GM18951 (cell line): ENCODE measurements around the gene FIGNL2.
"Not testable (repeated sequence)": the region's sequence is repeated elsewhere in the genome, so short reads cannot be mapped to it uniquely, and the experiment has no call there.

ENCODE experiments used
- POLR2A ChIP-seq: IDR thresholded peaks from 4 replicates; pipeline ENCODE4 v1.6.1; 2011; ENCODE audit warnings: mild to moderate bottlenecking; ENCODE audit not compliant: insufficient read length, insufficient read depth; ENCODE audit errors: extremely low read depth
- in situ Hi-C: fragments of 300-500 bp; cut with MboI; formaldehyde crosslinking; loops from one replicate; pipeline ENCODE4 v1.12.0; 2022; ENCODE audit warnings: low sequenced_read_pairs, mixed read lengths, inconsistent platforms; ENCODE audit not compliant: unreplicated experiment

FIGNL2 gene

DNA sequence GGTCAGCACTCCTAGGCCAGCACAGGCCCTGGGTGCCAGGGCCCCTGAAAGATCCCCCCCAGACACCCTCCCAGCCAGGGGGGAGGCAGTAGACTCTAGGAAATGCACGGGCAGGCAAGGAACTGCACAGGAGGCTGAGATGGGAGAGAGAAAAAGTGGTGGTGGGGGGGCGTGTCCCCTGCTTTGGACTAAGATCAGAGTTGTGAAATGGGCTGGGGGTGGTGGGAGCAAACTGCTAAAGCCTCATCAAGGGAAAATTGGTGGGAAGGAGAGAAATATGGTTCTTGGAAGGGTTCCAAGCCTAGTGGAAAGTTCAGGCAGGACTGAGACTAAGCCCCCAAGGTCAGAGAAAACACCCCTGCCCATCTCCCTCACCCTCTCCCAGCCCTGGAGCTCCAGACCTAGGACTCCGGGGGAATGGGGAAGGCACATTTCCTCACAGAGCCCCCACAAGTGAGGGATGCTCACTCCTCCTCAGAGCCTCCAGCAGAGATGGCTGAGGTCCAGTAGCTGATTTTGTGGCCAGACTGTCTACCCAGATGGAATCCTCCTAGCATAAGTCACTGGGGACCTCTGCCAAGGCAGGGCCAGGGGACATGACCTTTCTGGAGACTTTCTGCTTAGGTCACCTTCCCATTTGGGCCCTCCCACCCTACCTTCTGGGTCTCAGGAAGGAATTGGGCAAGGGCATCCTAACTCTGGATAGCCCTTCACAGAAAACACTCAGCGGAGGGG, 29.8 kb downstream of the FIGNL2 start:
- TF ChIP-seq POLR2A = no peak
- in situ Hi-C loops = no loop called here

DNA sequence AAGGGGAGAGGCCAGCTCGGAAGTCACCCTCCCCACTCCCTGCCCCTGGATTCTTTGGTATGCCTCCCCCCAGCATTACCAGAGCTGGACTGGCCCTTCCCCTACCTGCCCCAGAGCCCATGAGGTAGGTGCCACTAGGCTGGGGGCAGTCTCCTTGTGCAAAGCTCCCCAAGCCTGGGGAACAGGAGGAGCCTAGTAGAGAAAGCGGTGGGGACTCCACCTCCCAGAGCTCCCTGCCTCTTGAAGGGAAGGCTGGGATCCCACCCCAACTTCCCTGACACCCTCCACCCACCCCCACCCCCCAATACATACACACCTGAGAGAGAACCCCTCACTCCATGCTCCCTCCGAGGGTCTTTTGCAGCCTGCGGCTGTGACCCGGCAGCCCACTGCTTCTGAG, 30.4 kb downstream of the FIGNL2 start:
- no peak for TF ChIP-seq POLR2A
- in situ Hi-C loops = no loop called here

DNA sequence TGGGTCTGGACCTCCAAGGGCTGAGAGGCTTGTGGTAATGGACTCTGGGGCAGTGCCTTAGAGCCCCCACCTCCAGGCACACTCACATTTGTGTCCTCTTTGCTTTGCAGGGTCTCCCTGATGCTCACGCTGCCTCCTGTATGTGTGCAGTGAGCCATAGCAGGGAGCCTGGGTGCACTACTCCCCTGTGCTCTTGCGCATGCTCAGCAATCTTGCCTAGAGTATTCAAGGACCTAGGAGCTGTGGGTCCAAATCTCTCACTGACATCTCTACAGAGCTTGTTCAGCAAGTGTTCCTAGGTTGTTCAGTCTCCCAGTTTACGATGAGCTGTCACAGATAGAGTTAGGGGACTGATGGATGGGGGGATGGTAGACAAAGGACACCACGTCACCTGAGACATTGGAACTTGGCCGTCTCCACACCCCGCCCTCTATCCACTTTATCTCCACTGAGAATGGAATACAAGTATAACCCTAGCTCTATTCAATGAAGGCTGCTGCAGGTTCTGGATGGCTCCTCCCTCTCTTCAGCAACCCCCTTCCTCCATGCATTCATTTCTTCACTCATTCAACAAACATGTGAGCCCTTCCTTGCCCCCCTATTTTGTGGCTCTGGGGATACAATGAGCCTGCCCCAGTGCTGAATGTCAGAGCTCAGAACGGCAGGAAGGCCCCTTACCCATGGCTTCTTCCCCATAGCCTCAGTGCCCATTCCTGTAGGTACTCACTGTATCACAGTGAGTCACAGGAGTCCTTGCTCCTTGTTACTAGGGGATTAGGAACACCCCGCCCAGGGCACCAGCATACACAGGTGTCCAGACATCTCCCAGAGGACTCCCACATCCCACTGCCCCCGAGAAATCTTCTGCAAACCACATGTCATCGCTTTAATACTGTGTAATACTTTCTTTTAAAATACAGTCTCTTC, 31.2 kb downstream of the FIGNL2 start:
- in situ Hi-C loops = no loop called here
- no peak for TF ChIP-seq POLR2A

DNA sequence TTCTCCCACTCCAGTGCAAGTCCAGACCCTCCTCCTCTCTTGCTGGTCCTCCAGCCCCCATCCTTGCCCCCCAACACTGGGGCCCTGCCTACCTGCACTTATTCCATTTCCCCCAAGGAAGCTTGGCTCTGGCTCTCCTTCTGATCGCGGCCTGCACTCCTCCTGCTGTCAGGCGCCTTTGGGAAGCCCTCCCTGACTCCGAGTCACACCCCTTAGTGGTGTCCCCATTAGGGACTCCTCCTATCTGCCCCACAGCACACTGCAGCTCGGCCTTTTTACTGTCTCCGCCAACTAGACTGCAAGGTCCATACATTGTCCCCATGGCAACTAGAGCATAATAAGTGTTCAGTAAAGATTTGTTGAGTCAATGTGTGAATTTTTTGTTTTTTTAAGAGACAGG, 32.9 kb downstream of the FIGNL2 start:
- TF ChIP-seq POLR2A = no peak
- in situ Hi-C loops = no loop called here

DNA sequence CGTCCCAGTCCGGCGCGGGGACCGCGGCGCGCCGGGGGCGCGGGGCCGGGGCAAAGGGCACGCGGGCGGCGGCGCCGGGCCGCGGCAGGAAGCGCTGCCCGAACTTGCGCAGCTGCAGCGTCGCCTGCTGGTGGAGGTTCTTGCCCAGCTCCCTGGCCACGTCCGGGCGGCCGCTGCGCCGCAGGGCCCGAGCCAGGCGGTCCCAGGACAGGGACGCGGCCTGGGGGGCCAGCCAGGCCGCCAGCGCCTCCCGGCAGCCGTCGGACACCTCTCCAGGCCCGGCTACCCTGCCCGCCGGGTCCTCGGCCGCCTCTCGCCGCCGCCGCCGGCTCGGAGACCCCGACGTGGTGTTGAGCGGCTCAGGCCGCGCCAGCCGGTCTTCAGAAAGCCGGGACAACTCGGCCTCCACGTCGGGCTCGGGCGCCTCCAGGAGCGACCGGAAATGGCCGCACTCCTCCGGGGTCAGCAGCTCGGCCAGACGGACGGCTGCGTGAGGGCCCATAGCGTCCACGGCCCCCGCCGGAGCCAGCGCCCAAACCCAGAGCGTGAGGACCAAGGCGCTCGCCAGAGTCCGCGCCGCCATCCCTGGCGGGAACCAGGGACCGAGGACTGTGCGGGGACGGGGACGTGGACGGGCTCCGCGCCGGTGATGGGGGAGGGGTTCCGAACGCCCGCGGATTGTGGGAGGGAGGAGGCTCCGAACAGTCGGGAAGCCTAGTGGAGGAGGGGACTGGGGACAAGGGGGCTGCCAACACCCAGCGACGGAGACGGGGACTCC, 34.0 kb downstream of the FIGNL2 start:
- in situ Hi-C loops = no loop called here
- no peak for TF ChIP-seq POLR2A

DNA sequence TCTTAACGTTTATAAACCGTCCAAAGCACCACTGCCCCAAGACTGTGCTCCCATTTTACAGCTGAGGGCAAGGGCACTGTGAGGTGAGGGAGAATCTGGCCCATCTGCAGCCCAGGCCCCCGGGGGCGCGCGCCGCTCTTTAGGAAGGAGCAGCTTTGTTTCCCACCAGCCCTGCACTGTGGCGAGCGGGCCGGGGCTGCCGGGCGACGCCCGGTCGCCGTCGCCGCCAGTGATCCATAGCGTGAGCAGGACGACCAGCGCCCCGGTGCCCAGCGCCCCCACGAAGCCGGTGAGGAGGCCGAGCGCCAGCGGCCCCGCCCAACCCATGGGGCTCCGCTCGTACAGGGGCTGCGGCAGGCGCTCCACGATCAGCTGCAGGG, 34.6 kb downstream of the FIGNL2 start:
- in situ Hi-C loops = no loop called here
- no peak for TF ChIP-seq POLR2A

DNA sequence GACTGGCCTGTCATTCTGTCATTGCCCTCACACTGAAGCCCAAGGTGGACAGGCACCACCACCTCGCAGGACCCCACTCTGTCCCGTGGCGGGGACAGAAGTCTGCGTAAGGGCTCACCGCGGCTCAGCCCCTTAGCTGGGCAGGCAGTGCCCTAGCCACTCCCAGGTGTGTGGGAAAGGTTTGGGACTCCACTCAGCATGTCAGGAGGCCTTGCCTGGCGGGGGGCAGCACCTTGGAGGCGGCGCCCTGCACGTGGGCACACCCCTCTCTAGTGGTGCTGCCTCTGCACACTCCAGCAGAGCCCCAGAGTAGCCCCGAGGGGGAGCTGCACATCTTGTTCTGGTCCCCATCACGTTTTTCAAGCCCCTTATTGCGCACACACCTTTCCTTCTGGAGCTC, 35.6 kb downstream of the FIGNL2 start:
- no peak for TF ChIP-seq POLR2A
- in situ Hi-C loops = no loop called here

DNA sequence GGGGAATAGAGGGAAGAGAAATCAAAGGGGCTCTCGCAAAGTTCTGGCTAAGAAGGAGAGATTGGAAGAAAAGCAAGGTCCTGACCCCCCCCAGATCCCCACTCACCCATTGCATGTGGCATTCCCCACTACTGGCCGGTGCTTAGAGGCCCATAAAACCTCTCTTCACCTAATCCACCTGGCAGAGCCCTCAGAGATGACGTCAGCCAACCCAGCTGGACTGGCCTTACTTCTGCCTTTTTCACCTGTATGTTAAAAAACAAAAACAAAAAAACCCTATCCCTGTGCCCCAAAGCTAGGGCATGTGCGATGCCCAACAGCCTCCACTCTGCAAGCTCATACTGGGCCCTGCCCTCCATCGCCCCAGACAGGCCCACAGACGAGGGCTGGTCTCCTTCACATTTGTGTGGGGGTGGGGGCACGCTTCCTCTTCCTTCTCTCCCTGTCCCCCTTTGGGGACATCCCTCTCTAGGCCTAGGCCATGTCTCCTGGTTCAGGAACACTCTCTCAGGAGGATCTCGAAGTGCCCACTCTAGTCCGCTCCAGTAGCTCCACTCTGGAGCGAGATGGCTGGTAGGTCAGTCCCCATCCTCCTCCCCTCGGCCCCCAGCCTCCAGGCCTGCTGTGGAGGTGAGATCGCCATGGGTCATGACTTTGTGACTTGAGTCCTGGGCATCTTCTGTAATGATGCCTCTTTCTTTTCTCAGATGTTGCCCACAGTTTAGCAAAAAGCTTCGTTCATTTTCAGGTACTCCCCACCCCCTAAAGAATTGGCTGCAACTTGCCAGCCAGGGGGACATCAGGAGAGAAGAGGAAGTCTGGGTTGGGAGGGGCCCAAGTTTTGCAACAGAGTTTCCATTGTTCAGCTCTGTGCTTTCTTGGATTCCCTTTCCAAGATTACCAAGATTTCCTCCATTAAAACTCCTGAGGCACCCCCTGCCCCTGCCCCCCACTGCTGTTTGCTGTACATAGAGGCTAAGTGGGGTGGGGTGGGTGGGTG, 37.0 kb downstream of the FIGNL2 start:
- TF ChIP-seq POLR2A = no peak
- in situ Hi-C loops = no loop called here

DNA sequence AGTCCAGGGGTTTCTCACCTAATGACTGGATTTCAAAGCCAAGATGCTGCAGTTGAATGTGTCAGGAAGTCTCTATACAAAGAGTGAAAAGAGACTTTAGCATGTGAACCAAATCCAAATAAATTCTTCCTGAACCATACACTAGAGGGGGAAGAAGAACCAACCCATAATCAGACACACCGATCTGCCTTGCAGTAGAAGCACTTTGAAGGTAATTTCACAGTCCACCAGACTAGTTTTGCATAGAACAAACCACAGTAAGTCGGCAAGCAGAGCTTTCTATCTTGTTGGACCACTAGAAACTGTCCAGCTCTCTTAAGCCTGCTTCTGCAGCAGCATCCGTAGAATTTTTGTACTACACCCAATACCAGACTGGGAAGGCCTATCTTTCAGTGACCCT, 39.3 kb downstream of the FIGNL2 start:
- no peak for TF ChIP-seq POLR2A
- in situ Hi-C loops = no loop called here

DNA sequence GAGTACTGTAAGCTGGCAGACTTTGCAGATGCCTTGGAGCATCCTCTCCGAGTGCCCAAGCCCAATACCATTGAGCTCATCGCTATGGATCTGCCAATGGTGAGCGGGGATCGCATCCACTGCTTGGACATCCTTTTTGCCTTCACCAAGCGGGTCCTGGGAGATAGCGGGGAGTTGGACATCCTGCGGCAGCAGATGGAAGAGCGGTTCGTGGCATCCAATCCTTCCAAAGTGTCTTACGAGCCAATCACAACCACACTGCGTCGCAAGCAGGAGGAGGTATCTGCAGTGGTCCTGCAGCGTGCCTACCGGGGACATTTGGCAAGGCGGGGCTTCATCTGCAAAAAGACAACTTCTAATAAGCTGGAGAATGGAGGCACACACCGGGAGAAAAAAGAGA, 41.6 kb downstream of the FIGNL2 start:
- TF ChIP-seq POLR2A = no peak
- in situ Hi-C loops = no loop called here

DNA sequence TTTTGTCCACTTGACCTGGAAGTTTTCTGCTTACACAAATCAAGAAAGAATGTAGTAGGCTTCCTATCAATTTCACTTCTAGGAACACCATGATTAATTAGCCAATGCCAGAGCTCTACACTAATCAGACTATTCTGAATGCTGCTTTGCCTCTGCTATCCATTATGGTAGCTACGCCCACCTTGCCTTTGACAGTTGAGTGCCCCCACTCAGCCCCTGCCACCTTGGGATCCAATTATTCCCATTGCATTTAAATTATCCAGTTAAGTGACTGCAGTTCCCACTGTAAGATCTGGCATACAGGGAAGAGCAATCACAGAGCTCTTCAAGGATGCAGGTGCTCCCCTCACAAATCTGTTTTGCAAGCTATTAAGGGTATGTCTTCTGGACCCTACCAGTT, 47.5 kb downstream of the FIGNL2 start:
- TF ChIP-seq POLR2A = no peak
- in situ Hi-C loops = no loop called here

DNA sequence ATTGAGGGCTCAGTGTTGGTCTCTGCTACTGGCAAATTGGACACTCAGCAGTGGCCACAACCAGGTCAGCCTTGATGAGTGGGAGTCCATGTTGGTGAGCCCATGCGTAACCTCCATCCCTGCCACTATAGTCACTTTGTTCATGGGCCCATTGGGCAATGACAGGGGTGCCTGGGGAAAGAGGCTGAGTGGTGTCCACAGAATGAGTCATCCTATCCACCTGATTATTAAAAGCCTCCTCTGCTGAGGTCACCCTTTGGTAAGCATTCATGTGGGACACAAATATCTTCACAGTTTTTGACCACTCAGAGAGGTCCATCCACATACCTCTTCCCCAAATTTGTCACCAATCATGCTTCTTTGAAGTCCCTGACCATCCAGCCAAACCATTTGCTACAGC, 50.0 kb downstream of the FIGNL2 start:
- in situ Hi-C loops = no loop called here
- no peak for TF ChIP-seq POLR2A

DNA sequence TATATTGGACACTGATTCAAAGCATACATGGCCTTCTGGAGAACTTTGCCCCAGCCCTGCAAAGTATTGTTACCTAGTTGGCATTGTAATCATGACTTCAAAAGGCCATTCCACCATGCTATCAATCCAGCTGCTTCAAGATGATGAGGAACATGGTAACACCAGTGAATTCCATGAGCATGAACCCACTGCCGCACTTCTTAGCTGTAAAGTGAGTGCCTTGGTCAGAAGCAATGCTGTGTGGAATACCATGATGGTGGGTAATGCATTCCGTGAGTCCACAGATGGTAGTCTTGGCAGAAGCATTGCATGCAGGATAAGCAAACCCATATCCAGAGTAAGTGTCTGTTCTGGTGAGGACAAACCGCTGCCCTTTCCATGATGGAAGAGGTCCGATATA, 50.5 kb downstream of the FIGNL2 start:
- in situ Hi-C loops = not testable (repeated sequence)
